HepG2 (cell line): ENCODE data around the gene CDS1. TPM values are rescaled to one million over a fixed set of nuclear protein-coding genes. Genes with fewer than 3 reads are reported as not detected.

ENCODE experiments used
- ARID4A ChIP-seq: sonication (generic); formaldehyde crosslinking; IDR thresholded peaks from 2 replicates; pipeline ENCODE4 v1.5.0; 2020; ENCODE audit warnings: mild to moderate bottlenecking, missing genetic modification reagents, borderline replicate concordance
- DZIP1 ChIP-seq: sonication (generic); formaldehyde crosslinking; IDR thresholded peaks from 2 replicates; pipeline ENCODE4 v1.5.0; 2020; ENCODE audit warnings: mild to moderate bottlenecking, missing genetic modification reagents
- HNF1B ChIP-seq: sonication (generic); formaldehyde crosslinking; IDR thresholded peaks from 2 replicates; pipeline ENCODE4 v1.5.1; 2020; ENCODE audit warnings: mild to moderate bottlenecking, moderate library complexity, missing genetic modification reagents
- HNRNPUL1 ChIP-seq: fragments of 200-400 bp; formaldehyde crosslinking; IDR thresholded peaks from 2 replicates; pipeline ENCODE4 v1.6.1; 2017; ENCODE audit warnings: low read depth, mild to moderate bottlenecking, low read length, moderate library complexity
- MED13 ChIP-seq: sonication (generic); formaldehyde crosslinking; IDR thresholded peaks from 2 replicates; pipeline ENCODE4 v1.5.0; 2020; ENCODE audit warnings: missing genetic modification reagents
- MEF2D ChIP-seq: sonication (generic); formaldehyde crosslinking; IDR thresholded peaks from 2 replicates; pipeline ENCODE4 v1.5.1; 2020; ENCODE audit warnings: mild to moderate bottlenecking, missing genetic modification reagents
- MEIS1 ChIP-seq: sonication (generic); formaldehyde crosslinking; IDR thresholded peaks from 2 replicates; pipeline ENCODE4 v1.9.0; 2021; ENCODE audit warnings: mild to moderate bottlenecking, missing genetic modification reagents, moderate library complexity, borderline replicate concordance
- SNAPC5 ChIP-seq: sonication (generic); formaldehyde crosslinking; IDR thresholded peaks from 2 replicates; pipeline ENCODE4 v1.8.1; 2023; ENCODE audit warnings: mild to moderate bottlenecking, missing genetic modification reagents, borderline replicate concordance
- SYNCRIP ChIP-seq: fragments of 200-400 bp; formaldehyde crosslinking; IDR thresholded peaks from 2 replicates; pipeline ENCODE4 v1.6.1; 2018; ENCODE audit warnings: mild to moderate bottlenecking, low read depth, low read length; ENCODE audit not compliant: insufficient read depth
- ZNF136 ChIP-seq: sonication (generic); formaldehyde crosslinking; IDR thresholded peaks from 2 replicates; pipeline ENCODE4 v1.8.1; 2022; ENCODE audit warnings: low read depth, mild to moderate bottlenecking, moderate library complexity, missing genetic modification reagents
- ZNF350 ChIP-seq: sonication (generic); formaldehyde crosslinking; IDR thresholded peaks from 2 replicates; pipeline ENCODE4 v1.4.0; 2020; ENCODE audit warnings: mild to moderate bottlenecking, low read depth, missing genetic modification reagents, borderline replicate concordance
- ZNF446 ChIP-seq: sonication (generic); formaldehyde crosslinking; IDR thresholded peaks from 2 replicates; pipeline ENCODE4 v1.5.0; 2020; ENCODE audit warnings: mild to moderate bottlenecking, missing genetic modification reagents
- ZNF556 ChIP-seq: sonication (generic); formaldehyde crosslinking; IDR thresholded peaks from 2 replicates; pipeline ENCODE4 v1.4.0; 2020; ENCODE audit warnings: mild to moderate bottlenecking, missing genetic modification reagents, borderline replicate concordance
- ZNF564 ChIP-seq: sonication (generic); formaldehyde crosslinking; IDR thresholded peaks from 2 replicates; pipeline ENCODE4 v1.8.1; 2023; ENCODE audit warnings: mild to moderate bottlenecking, missing genetic modification reagents
- ZNF576 ChIP-seq: sonication (generic); formaldehyde crosslinking; IDR thresholded peaks from 2 replicates; pipeline ENCODE4 v1.4.0; 2020; ENCODE audit warnings: mild to moderate bottlenecking, missing genetic modification reagents
- ZNF781 ChIP-seq: sonication (generic); formaldehyde crosslinking; IDR thresholded peaks from 2 replicates; pipeline ENCODE4 v1.5.1; 2020; ENCODE audit warnings: borderline replicate concordance, mild to moderate bottlenecking, missing genetic modification reagents; ENCODE audit errors: not compliant biosample characterization
- polyA plus RNA-seq, 8 experiments: library from polyadenylated mRNA; depleted of rRNA in 3 of 8; stranded (reverse) in 7 of 8; unstranded in 1 of 8; fragments of >200 nt; fragmentation: Illumina TruSeq in 4 of 8; extraction: Trizol in 4 of 8; gene quantifications; 2 replicates each; pipeline versions ENCODE4 v1.2.1 to v1.2.3, GENCODE V29; 2011 to 2016; ENCODE audit warnings: low read depth in 4 of 8, missing spikeins in 1 of 8, mixed read lengths in 1 of 8; ENCODE audit not compliant: insufficient read depth in 1 of 8
- total RNA-seq, 5 experiments: library from RNA; depleted of rRNA; stranded (reverse); fragments of >200 nt; fragmentation: Illumina TruSeq; extraction: Trizol; gene quantifications; 2 replicates each; pipeline ENCODE4 v1.2.3, GENCODE V29; 2016; ENCODE audit warnings: low read depth in 1 of 5

Gene CDS1
- total and polyA plus RNA-seq, 2 of the 13 experiments (the other 11 are each of a cell fraction or from before 2014, with no cell fraction given), result 2.1 to 3.2 TPM

GRCh38 chr4:84582302-84582987 is 482 bp upstream of the CDS1 start (continued):
- no peak for TF ChIP-seq ZNF576
- TF ChIP-seq ZNF350 (CRISPR knock-in tag), result no peak; the same call in 1 of the 2 replicates
- no peak for TF ChIP-seq ZNF136 (CRISPR knock-in tag)
- TF ChIP-seq MEIS1 (CRISPR knock-in tag), result no peak
- peak; percentile 35; the same call in 1 of the 2 replicates for TF ChIP-seq HNF1B (CRISPR knock-in tag)
- no peak for TF ChIP-seq ZNF564 (CRISPR knock-in tag)
- TF ChIP-seq MEF2D (CRISPR knock-in tag), result no peak
- no peak for TF ChIP-seq ZNF781 (CRISPR knock-in tag)
- no peak for TF ChIP-seq SNAPC5 (CRISPR knock-in tag)
- no peak for TF ChIP-seq DZIP1 (CRISPR knock-in tag)
- TF ChIP-seq ZNF556 (CRISPR knock-in tag), result no peak
- no peak for TF ChIP-seq ARID4A (CRISPR knock-in tag)
- TF ChIP-seq MED13, result no peak
- no peak for TF ChIP-seq HNRNPUL1
- TF ChIP-seq SYNCRIP, result no peak
- TF ChIP-seq ZNF446 (CRISPR knock-in tag), result no peak
